ENCODE results near the gene ARHGEF6.
"Not testable (repeated sequence)": the region's sequence is repeated elsewhere in the genome, so short reads cannot be mapped to it uniquely, and the experiment has no call there.

Gene ARHGEF6

DNA sequence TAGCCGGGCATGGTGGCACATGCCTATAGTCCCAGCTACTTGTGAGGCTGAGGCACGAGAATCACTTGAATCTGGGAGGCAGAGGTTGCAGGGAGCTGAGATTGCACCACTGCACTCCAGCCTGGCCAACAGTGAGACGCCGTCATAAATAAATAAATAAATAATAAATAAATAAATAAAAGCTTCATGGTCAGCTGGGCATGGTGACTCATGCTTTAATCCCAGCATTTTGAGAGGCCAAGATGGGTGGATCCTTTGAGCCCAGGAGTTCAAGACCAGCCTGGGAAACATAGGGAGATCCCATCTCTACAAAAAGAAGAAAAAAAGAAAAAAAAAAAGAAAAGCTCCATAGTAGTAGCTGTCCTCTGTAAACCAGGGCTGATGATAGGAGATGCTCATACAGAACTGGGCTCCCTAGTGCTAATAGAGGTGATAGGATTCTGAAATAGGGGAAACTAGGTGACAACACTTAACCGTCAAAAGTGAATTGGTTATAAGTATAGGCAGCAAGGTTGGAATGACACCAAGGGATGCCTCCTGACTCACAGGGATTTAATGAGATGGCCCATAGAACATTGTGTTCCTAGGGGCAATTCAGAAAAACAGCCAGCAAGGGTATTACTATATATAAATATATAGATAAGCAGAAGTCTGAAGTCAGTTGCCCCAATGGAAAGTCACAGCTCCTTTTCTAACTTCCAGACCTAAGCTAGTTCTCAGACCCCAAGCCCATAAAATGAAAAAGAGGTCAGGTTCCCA is 41.8 kb upstream of the ARHGEF6 start:
- Histone ChIP-seq H3K27me3 (ENCODE audit: low read length) (no peaks in the 10 kb centered on the region), H3K36me3 (ENCODE audit: low read length) (no peaks in the 10 kb centered on the region), H3K9me3 (ENCODE audit: insufficient read depth, low read length) (no peaks in the 10 kb centered on the region), H3K9me2 (replicated peaks; ENCODE audit: insufficient read depth, low read length) (no peaks in the 10 kb centered on the region), H2AFZ (ENCODE audit: low read depth, low read length, severe bottlenecking) (no peak overlapping the region), H3K27ac (ENCODE audit: low read depth, low read length) (no peak overlapping the region), H3K79me2 (ENCODE audit: insufficient read depth, low read length) (no peaks in the 10 kb centered on the region), H3K4me3 (ENCODE audit: insufficient read depth, low read length, poor library complexity, severe bottlenecking) (no peak overlapping the region), H3K9ac (ENCODE audit: low read length) (no peak overlapping the region), H4K20me1 (ENCODE audit: low read depth, low read length) (no peaks in the 10 kb centered on the region), H3K4me2 (ENCODE audit: low read depth, low read length, poor library complexity, severe bottlenecking) (no peak overlapping the region), H3F3A (ENCODE audit: insufficient read depth) (no peaks in the 10 kb centered on the region)
- TF ChIP-seq, protein P1, sequence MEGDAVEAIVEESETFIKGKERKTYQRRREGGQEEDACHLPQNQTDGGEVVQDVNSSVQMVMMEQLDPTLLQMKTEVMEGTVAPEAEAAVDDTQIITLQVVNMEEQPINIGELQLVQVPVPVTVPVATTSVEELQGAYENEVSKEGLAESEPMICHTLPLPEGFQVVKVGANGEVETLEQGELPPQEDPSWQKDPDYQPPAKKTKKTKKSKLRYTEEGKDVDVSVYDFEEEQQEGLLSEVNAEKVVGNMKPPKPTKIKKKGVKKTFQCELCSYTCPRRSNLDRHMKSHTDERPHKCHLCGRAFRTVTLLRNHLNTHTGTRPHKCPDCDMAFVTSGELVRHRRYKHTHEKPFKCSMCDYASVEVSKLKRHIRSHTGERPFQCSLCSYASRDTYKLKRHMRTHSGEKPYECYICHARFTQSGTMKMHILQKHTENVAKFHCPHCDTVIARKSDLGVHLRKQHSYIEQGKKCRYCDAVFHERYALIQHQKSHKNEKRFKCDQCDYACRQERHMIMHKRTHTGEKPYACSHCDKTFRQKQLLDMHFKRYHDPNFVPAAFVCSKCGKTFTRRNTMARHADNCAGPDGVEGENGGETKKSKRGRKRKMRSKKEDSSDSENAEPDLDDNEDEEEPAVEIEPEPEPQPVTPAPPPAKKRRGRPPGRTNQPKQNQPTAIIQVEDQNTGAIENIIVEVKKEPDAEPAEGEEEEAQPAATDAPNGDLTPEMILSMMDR (IDR thresholded peaks at IDR 0.05; ENCODE audit: insufficient read depth, low read length, poor library complexity, severe bottlenecking), result no peak
- no peak for TF ChIP-seq EZH2phosphoT487 (conservative IDR thresholded peaks at IDR 0.05; ENCODE audit: low read length)

DNA sequence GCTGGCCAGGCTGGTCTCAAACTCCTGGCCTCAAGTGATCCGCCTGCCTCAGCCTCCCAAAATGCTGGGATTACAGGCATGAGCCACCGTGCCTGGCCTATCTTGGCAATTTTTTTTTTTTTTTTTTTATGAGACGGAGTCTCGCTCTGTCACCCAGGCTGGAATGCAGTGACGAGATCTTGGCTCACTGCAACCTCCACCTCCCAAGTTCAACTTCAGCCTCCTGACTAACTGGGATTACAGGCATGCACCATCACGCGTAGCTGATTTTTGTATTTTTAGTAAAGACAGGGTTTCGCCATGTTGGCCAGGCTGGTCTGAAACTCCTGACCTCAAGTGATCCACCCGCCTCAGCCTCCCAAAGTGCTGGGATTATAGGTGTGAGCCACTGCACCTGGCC is 39.0 kb upstream of the ARHGEF6 start:
- H2AFZ ChIP-seq (ENCODE audit: low read depth, low read length, severe bottlenecking); H3K9me2 ChIP-seq (replicated peaks; ENCODE audit: insufficient read depth, low read length); H3K9me3 ChIP-seq (ENCODE audit: insufficient read depth, low read length); H3K9ac ChIP-seq (ENCODE audit: low read length); H3K4me3 ChIP-seq (ENCODE audit: insufficient read depth, low read length, poor library complexity, severe bottlenecking); H3K36me3 ChIP-seq (ENCODE audit: low read length); H3K27ac ChIP-seq (ENCODE audit: low read depth, low read length); H3F3A ChIP-seq (ENCODE audit: insufficient read depth); H3K27me3 ChIP-seq (ENCODE audit: low read length); H3K4me2 ChIP-seq (ENCODE audit: low read depth, low read length, poor library complexity, severe bottlenecking); H3K79me2 ChIP-seq (ENCODE audit: insufficient read depth, low read length); H4K20me1 ChIP-seq (ENCODE audit: low read depth, low read length): not testable (repeated sequence)

DNA sequence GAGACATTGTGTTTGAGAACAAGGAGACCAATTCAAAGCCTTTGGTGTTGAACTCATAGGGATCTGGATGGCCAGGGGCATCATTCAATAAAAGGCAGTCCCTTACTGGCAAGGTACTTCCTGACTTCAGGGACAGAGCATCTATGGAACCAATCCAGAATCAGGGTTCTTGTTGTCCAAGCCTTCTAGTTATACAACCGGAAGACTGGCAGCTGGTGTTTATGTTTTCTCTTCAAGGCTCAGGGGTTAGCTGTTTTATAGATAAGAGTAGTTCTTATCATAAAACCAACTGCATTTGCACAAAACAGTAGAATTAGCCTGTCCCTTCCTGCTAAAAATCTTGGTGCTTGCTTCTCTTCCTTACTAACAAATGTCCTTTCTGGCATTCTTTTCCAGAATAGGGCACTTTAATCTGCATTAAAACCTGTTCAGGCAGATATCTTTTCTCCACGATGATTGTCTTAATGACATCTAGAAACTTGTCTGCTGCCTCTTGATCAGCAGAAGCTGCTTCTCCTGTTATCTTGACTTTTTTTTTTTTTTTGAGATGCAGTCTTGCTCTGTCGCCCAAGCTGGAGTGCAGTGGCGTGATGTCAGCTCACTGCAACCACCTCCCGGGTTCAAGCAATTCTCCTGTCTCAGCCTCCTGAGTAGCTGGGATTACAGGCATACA is 38.4 kb upstream of the ARHGEF6 start:
- Histone ChIP-seq H3K27ac (ENCODE audit: low read depth, low read length) (no peak overlapping the region), H3K27me3 (ENCODE audit: low read length) (no peaks in the 10 kb centered on the region), H2AFZ (ENCODE audit: low read depth, low read length, severe bottlenecking) (no peak overlapping the region), H3K4me2 (ENCODE audit: low read depth, low read length, poor library complexity, severe bottlenecking) (no peak overlapping the region), H3K4me3 (ENCODE audit: insufficient read depth, low read length, poor library complexity, severe bottlenecking) (no peak overlapping the region), H3K9me3 (ENCODE audit: insufficient read depth, low read length) (no peaks in the 10 kb centered on the region), H3K79me2 (ENCODE audit: insufficient read depth, low read length) (no peaks in the 10 kb centered on the region), H3K36me3 (ENCODE audit: low read length) (no peaks in the 10 kb centered on the region), H3F3A (ENCODE audit: insufficient read depth) (no peaks in the 10 kb centered on the region), H3K9me2 (replicated peaks; ENCODE audit: insufficient read depth, low read length) (no peaks in the 10 kb centered on the region), H4K20me1 (ENCODE audit: low read depth, low read length) (no peaks in the 10 kb centered on the region), H3K9ac (ENCODE audit: low read length) (no peak overlapping the region)
- TF ChIP-seq, protein P1 (IDR thresholded peaks at IDR 0.05; ENCODE audit: insufficient read depth, low read length, poor library complexity, severe bottlenecking), result no peak
- no peak for TF ChIP-seq EZH2phosphoT487 (conservative IDR thresholded peaks at IDR 0.05; ENCODE audit: low read length)

DNA sequence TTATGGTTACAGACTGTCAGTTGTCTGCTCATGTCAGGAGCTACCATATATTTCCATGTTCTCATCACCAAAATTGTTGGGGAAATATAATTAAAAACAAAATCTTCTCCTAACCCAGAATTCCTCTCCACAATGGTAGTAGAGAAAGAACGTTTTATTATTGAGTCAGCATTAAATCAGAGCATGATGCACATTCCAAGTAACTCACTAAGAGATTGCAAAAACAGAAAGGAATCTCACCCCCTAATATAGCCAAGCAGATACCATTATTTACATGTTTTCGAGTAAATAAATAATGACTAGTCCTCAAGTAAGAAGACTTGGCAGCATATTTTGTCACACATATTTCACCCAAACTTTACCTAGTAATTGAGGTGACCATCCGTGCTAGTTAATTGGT is 36.2 kb upstream of the ARHGEF6 start:
- H3K9me2 ChIP-seq (replicated peaks; ENCODE audit: insufficient read depth, low read length), result no peaks in the 10 kb centered on the region
- H2AFZ ChIP-seq (ENCODE audit: low read depth, low read length, severe bottlenecking), result no peak overlapping the region
- no peaks in the 10 kb centered on the region for H4K20me1 ChIP-seq (ENCODE audit: low read depth, low read length)
- H3K4me2 ChIP-seq (ENCODE audit: low read depth, low read length, poor library complexity, severe bottlenecking), result no peak overlapping the region
- no peak for TF ChIP-seq EZH2phosphoT487 (conservative IDR thresholded peaks at IDR 0.05; ENCODE audit: low read length)
- TF ChIP-seq, protein P1 (IDR thresholded peaks at IDR 0.05; ENCODE audit: insufficient read depth, low read length, poor library complexity, severe bottlenecking), result no peak
- no peak overlapping the region for H3K27ac ChIP-seq (ENCODE audit: low read depth, low read length)
- H3K36me3 ChIP-seq (ENCODE audit: low read length), result no peaks in the 10 kb centered on the region
- H3K27me3 ChIP-seq (ENCODE audit: low read length), result no peaks in the 10 kb centered on the region
- H3K9me3 ChIP-seq (ENCODE audit: insufficient read depth, low read length), result no peaks in the 10 kb centered on the region
- H3K79me2 ChIP-seq (ENCODE audit: insufficient read depth, low read length), result no peaks in the 10 kb centered on the region
- no peaks in the 10 kb centered on the region for H3F3A ChIP-seq (ENCODE audit: insufficient read depth)
- no peak overlapping the region for H3K4me3 ChIP-seq (ENCODE audit: insufficient read depth, low read length, poor library complexity, severe bottlenecking)
- no peak overlapping the region for H3K9ac ChIP-seq (ENCODE audit: low read length)
